Lung (tissue), 13 donors: Measurements from ENCODE around the gene CLEC4C. TPM values are rescaled to one million over a fixed set of nuclear protein-coding genes. Genes with fewer than 3 reads are reported as not detected.

Experiments
- ATAC-seq: fragments of 200-7000 bp; cut with Tn5 transposase; one replicate; pipeline ENCODE4 v1.9.1; 2020; ENCODE audit warnings: moderate number of reproducible peaks; ENCODE audit not compliant: insufficient read depth, low FRiP score
- DNase-seq, 3 donors: peaks; one replicate each; pipeline ENCODE4 v3.0.0-alpha.2; 2013 to 2017
- H3K27ac ChIP-seq, 2 donors: one replicate each; pipeline ENCODE4 v1.5.1; 2013; ENCODE audit warnings: mild to moderate bottlenecking in 2 of 2, moderate library complexity in 2 of 2, control low read depth in 1 of 2, inconsistent platforms in 1 of 2, low read depth in 1 of 2, low read length in 1 of 2
- H3K27me3 ChIP-seq, 3 donors: one replicate each; pipeline ENCODE4 v1.5.1; 2013; ENCODE audit warnings: low read length in 2 of 3; ENCODE audit not compliant: control insufficient read depth in 3 of 3, insufficient read depth in 3 of 3
- H3K36me3 ChIP-seq, 4 donors: one replicate each; pipeline ENCODE4 v1.5.1; 2013; ENCODE audit warnings: low read length in 4 of 4, mild to moderate bottlenecking in 1 of 4, moderate library complexity in 1 of 4; ENCODE audit not compliant: control insufficient read depth in 4 of 4, insufficient read depth in 4 of 4
- H3K4me1 ChIP-seq, 5 donors: one replicate each; pipeline ENCODE4 v1.5.1; 2013; ENCODE audit warnings: low read length in 5 of 5, mild to moderate bottlenecking in 2 of 5, moderate library complexity in 1 of 5; ENCODE audit not compliant: control insufficient read depth in 5 of 5, insufficient read depth in 5 of 5
- H3K4me3 ChIP-seq: one replicate; pipeline ENCODE4 v1.5.1; 2013; ENCODE audit warnings: mild to moderate bottlenecking, control low read depth, moderate library complexity
- H3K9ac ChIP-seq, 2 donors: one replicate each; pipeline ENCODE4 v1.5.1; 2013; ENCODE audit warnings: low read length in 2 of 2, control low read depth in 1 of 2; ENCODE audit not compliant: insufficient read depth in 1 of 2
- H3K9me3 ChIP-seq, 4 donors: one replicate each; pipeline ENCODE4 v1.5.1; 2013; ENCODE audit warnings: low read length in 3 of 4, mild to moderate bottlenecking in 1 of 4, moderate library complexity in 1 of 4; ENCODE audit not compliant: control insufficient read depth in 4 of 4, insufficient read depth in 3 of 4
- WGBS, 2 donors: extraction: QIAGEN DNeasy Blood & Tissue Kit; methylation state at CpG; one replicate each; pipeline ENCODE4 v1.1.7; 2013; 5-methylcytosine and 5-hydroxymethylcytosine counted together
- polyA plus RNA-seq, 2 donors: library from polyadenylated mRNA; stranded (reverse); fragments of 200-250 nt; gene quantifications; one replicate each; pipeline ENCODE4 v1.2.1, GENCODE V29; 2013
- small RNA-seq: library from RNA; depleted of rRNA; stranded (forward); fragments of <200 nt; gene quantifications from one replicate; pipeline ENCODE3, GENCODE V24; 2014; ENCODE audit warnings: low replicate concordance
- total RNA-seq, 2 donors: library from RNA; depleted of rRNA in 1 of 2; stranded (reverse); fragments of >200 nt in 1 of 2; gene quantifications; one replicate each; pipeline ENCODE4 v1.2.1, GENCODE V29; 2014 to 2021
- TF ChIP-seq, protein P1 (sequence below): IDR thresholded peaks from 2 replicates; pipeline ENCODE4 v1.5.1; 2012; ENCODE audit warnings: mild to moderate bottlenecking; ENCODE audit errors: control extremely low read depth, extremely low read depth
- donor health status: control.
- donor health status: control.
- donor health status: Bipolar disorder and iron deficiency.
- donor health status: healthy.
- donor health status: DM: yes; HTN: yes; CAD: no.

The CLEC4C gene
- total and polyA plus RNA-seq, 4 donors = 0.08 to 0.60 TPM; not detected in 2

- no peaks in the 10 kb centered on the region for H3K36me3 ChIP-seq
- no peak for ATAC-seq
- H3K9me3 ChIP-seq = no peaks in the 10 kb centered on the region
- H3K4me1 ChIP-seq = no peaks in the 10 kb centered on the region
- H3K4me3 ChIP-seq = no peak overlapping the region
- H3K9ac ChIP-seq = no peak overlapping the region
- DNase-seq = no peak
- H3K27ac ChIP-seq = no peak overlapping the region
- TF ChIP-seq, protein P1, sequence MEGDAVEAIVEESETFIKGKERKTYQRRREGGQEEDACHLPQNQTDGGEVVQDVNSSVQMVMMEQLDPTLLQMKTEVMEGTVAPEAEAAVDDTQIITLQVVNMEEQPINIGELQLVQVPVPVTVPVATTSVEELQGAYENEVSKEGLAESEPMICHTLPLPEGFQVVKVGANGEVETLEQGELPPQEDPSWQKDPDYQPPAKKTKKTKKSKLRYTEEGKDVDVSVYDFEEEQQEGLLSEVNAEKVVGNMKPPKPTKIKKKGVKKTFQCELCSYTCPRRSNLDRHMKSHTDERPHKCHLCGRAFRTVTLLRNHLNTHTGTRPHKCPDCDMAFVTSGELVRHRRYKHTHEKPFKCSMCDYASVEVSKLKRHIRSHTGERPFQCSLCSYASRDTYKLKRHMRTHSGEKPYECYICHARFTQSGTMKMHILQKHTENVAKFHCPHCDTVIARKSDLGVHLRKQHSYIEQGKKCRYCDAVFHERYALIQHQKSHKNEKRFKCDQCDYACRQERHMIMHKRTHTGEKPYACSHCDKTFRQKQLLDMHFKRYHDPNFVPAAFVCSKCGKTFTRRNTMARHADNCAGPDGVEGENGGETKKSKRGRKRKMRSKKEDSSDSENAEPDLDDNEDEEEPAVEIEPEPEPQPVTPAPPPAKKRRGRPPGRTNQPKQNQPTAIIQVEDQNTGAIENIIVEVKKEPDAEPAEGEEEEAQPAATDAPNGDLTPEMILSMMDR = no peak
- 63 to 69% methylated on average over 2 of the region's 2 CpGs for WGBS, 2 donors
- H3K27me3 ChIP-seq = no peaks in the 10 kb centered on the region
These were observed 65.6 kb downstream of the CLEC4C start for GRCh38 chr12:7681535-7681934.

Small RNA genes lying within 50 kb of the gene (small RNA-seq; reads per million reads assigned to genes)
- gene RF00019 = not detected

Other genes starting within 250 kb of the CLEC4C start
- 100 to 1,000 TPM in 1 of 2 donors, 10 to 100 TPM in 1; 41.5 to 596 TPM for gene CD163, start 243.6 kb downstream of the CLEC4C start, total RNA-seq
- 1,000 to 10,000 TPM in 1 of 2 donors, 100 to 1,000 TPM in 1; 101 to 1,601 TPM for gene CD163, start 243.6 kb downstream of the CLEC4C start, polyA plus RNA-seq
- gene APOBEC1, start 81.5 kb downstream of the CLEC4C start, total RNA-seq = not detected
- not detected for gene APOBEC1, start 81.5 kb downstream of the CLEC4C start, polyA plus RNA-seq
- not detected for gene GDF3, start 51.6 kb downstream of the CLEC4C start, total RNA-seq
- gene GDF3, start 51.6 kb downstream of the CLEC4C start, polyA plus RNA-seq = under 1 TPM; 0.02 to 0.35 TPM
- gene DPPA3, start 35.9 kb downstream of the CLEC4C start, total RNA-seq = not detected
- gene DPPA3, start 35.9 kb downstream of the CLEC4C start, polyA plus RNA-seq = not detected
- gene NANOGNB, start 17.8 kb upstream of the CLEC4C start, total RNA-seq = not detected
- gene NANOGNB, start 17.8 kb upstream of the CLEC4C start, polyA plus RNA-seq = not detected
- under 1 TPM; 0.23 to 0.49 TPM for gene NANOG, start 42.0 kb upstream of the CLEC4C start, total RNA-seq
- not detected for gene NANOG, start 42.0 kb upstream of the CLEC4C start, polyA plus RNA-seq
- under 1 TPM in 1 of 2 donors, not detected in 1; 0.12 TPM for gene SLC2A14, start 125.5 kb upstream of the CLEC4C start, total RNA-seq
- under 1 TPM in 1 of 2 donors, not detected in 1; 0.17 TPM for gene SLC2A14, start 125.5 kb upstream of the CLEC4C start, polyA plus RNA-seq
- 100 to 1,000 TPM; 112 to 435 TPM for gene SLC2A3, start 188.8 kb upstream of the CLEC4C start, total RNA-seq
- gene SLC2A3, start 188.8 kb upstream of the CLEC4C start, polyA plus RNA-seq = 100 to 1,000 TPM in 1 of 2 donors, 10 to 100 TPM in 1; 13.4 to 140 TPM